Panc1 (cell line): ENCODE measurements around the gene PYGM. TPM values are rescaled to one million over a fixed set of nuclear protein-coding genes. Genes with fewer than 3 reads are reported as not detected.

Experiments used
- ATAC-seq: fragments of 200-7000 bp; cut with Tn5 transposase; 2 replicates; pipeline ENCODE4 v1.9.1; 2020; ENCODE audit warnings: mild to moderate bottlenecking, moderate library complexity
- BruUV-seq: library from RNA; stranded (reverse); fragments of 400-500 nt; replicated peaks from 2 replicates; lab custom pipeline; 2021; lab: Mats Ljungman, UMichigan
- CTCF ChIA-PET: fragments of 300-600 bp; sonication (Branson Sonifier 250); formaldehyde crosslinking; loops from one replicate; lab custom pipeline; 2022; ENCODE audit warnings: antibody characterized with exemption; lab: Charles Lee
- POLR2A ChIA-PET: fragments of 300-600 bp; sonication (Branson Sonifier 250); formaldehyde crosslinking; loops from one replicate; lab custom pipeline; 2022; ENCODE audit warnings: antibody characterized with exemption; lab: Charles Lee
- DNase-seq: peaks from one replicate; pipeline ENCODE4 v3.0.0-alpha.2; 2010; ENCODE audit warnings: low read depth, low spot score
- H3K27ac ChIP-seq: 2 replicates; pipeline ENCODE4 v1.5.1; 2011; ENCODE audit warnings: mild to moderate bottlenecking, low read length, inconsistent platforms
- H3K27me3 ChIP-seq: fragments of 200-500 bp; sonication (Bioruptor generic); 2 replicates; pipeline ENCODE4 v1.6.0; 2014; ENCODE audit warnings: low read length, inconsistent platforms; ENCODE audit not compliant: control insufficient read depth, insufficient read depth
- H3K36me3 ChIP-seq: fragments of 200-500 bp; sonication (Bioruptor generic); 2 replicates; pipeline ENCODE4 v1.5.1; 2014; ENCODE audit warnings: inconsistent platforms, mild to moderate bottlenecking, low read length, moderate library complexity; ENCODE audit not compliant: control insufficient read depth, insufficient read depth
- H3K4me1 ChIP-seq: 2 replicates; pipeline ENCODE4 v1.5.1; 2011; ENCODE audit warnings: inconsistent platforms, mild to moderate bottlenecking, low read length, moderate library complexity; ENCODE audit not compliant: control insufficient read depth, insufficient read depth
- H3K4me3 ChIP-seq, 2 experiments: 2 replicates each; pipeline ENCODE4 v1.5.1; 2011 to 2012; ENCODE audit warnings: low read depth in 2 of 2, low read length in 2 of 2, mild to moderate bottlenecking in 2 of 2, inconsistent platforms in 1 of 2, moderate library complexity in 1 of 2
- H3K9me3 ChIP-seq: fragments of 200-500 bp; sonication (Bioruptor generic); 2 replicates; pipeline ENCODE4 v1.5.1; 2014; ENCODE audit warnings: low read depth, mild to moderate bottlenecking, inconsistent platforms, low read length, moderate library complexity; ENCODE audit not compliant: control insufficient read depth, insufficient read depth
- POLR2AphosphoS5 ChIP-seq: IDR thresholded peaks from 2 replicates; pipeline ENCODE4 v1.6.1; 2012; ENCODE audit warnings: mild to moderate bottlenecking, low read depth, low read length, moderate library complexity
- SIN3A ChIP-seq: IDR thresholded peaks from 2 replicates; pipeline ENCODE4 v1.6.1; 2012; ENCODE audit warnings: low read depth, mild to moderate bottlenecking, low read length, moderate library complexity, borderline replicate concordance; ENCODE audit not compliant: insufficient read depth
- TCF7L2 ChIP-seq: IDR thresholded peaks from 2 replicates; pipeline ENCODE4 v1.6.1; 2011; ENCODE audit warnings: mild to moderate bottlenecking, low read depth, low read length, inconsistent platforms
- in situ Hi-C: cut with HindIII; loops from 2 replicates; pipeline ENCODE4 v1.10.0; 2016; ENCODE audit warnings: low sequenced_read_pairs, low pct_unique_long_range_greater_than_20kb
- intact Hi-C: fragments of 100-400 bp; cut with micrococcal nuclease; formaldehyde crosslinking; loops from one replicate; pipeline ENCODE4 v1.10.0; 2022; ENCODE audit not compliant: unreplicated experiment
- total RNA-seq: library from RNA; stranded (reverse); gene quantifications from one replicate; pipeline ENCODE4 v1.2.1, GENCODE V29; 2021; ENCODE audit not compliant: unreplicated experiment
- TF ChIP-seq, protein P1 (sequence below): fragments of 450-650 bp; IDR thresholded peaks from 2 replicates; pipeline ENCODE4 v1.5.1; 2017; ENCODE audit warnings: mild to moderate bottlenecking
- TF ChIP-seq, protein P2 (sequence below), 2 experiments: IDR thresholded peaks; 2 replicates each; pipeline ENCODE4 v1.6.1; 2011 to 2012; ENCODE audit warnings: low read depth in 2 of 2, control low read depth in 1 of 2, low read length in 1 of 2, mild to moderate bottlenecking in 1 of 2, moderate library complexity in 1 of 2; ENCODE audit not compliant: insufficient read depth in 1 of 2

Gene PYGM
- total RNA-seq, 1 experiment from 2014 or later = 0.39 TPM

DNA sequence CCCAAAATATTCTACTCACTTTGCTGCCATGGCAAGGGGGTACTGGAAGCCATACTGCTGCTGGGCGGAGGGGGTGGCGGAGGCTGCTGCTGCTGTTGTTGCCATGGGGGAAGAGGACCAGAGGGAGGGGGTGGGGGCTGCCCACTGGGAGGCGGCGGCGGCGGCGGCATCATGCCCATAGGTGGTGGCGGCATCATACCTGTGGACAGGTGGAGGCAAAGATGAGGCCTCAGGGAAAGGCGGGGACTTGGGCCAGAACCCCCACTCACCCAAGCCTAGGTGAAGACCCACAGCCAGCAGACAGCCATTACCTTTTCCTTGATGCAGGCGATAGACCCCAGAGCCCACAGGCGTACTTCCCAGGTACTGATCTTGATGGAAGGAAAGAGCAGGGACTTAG lies 7.1 kb upstream of the PYGM start:
- intact Hi-C loops = no loop called here
- Histone ChIP-seq H3K27me3 (no peaks in the 10 kb centered on the region), H3K4me1 (peaks cover 24% of the 10 kb centered on the region), H3K36me3 (peaks cover 55% of the 10 kb centered on the region), H3K4me3 (no peak overlapping the region), H3K27ac (no peak overlapping the region), H3K9me3 (no peaks in the 10 kb centered on the region)
- POLR2A ChIA-PET = no interaction called here
- no peak for TF ChIP-seq POLR2AphosphoS5
- no peak for TF ChIP-seq SIN3A
- TF ChIP-seq, protein P1, sequence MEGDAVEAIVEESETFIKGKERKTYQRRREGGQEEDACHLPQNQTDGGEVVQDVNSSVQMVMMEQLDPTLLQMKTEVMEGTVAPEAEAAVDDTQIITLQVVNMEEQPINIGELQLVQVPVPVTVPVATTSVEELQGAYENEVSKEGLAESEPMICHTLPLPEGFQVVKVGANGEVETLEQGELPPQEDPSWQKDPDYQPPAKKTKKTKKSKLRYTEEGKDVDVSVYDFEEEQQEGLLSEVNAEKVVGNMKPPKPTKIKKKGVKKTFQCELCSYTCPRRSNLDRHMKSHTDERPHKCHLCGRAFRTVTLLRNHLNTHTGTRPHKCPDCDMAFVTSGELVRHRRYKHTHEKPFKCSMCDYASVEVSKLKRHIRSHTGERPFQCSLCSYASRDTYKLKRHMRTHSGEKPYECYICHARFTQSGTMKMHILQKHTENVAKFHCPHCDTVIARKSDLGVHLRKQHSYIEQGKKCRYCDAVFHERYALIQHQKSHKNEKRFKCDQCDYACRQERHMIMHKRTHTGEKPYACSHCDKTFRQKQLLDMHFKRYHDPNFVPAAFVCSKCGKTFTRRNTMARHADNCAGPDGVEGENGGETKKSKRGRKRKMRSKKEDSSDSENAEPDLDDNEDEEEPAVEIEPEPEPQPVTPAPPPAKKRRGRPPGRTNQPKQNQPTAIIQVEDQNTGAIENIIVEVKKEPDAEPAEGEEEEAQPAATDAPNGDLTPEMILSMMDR = no peak
- no peak for TF ChIP-seq TCF7L2
- TF ChIP-seq, protein P2, sequence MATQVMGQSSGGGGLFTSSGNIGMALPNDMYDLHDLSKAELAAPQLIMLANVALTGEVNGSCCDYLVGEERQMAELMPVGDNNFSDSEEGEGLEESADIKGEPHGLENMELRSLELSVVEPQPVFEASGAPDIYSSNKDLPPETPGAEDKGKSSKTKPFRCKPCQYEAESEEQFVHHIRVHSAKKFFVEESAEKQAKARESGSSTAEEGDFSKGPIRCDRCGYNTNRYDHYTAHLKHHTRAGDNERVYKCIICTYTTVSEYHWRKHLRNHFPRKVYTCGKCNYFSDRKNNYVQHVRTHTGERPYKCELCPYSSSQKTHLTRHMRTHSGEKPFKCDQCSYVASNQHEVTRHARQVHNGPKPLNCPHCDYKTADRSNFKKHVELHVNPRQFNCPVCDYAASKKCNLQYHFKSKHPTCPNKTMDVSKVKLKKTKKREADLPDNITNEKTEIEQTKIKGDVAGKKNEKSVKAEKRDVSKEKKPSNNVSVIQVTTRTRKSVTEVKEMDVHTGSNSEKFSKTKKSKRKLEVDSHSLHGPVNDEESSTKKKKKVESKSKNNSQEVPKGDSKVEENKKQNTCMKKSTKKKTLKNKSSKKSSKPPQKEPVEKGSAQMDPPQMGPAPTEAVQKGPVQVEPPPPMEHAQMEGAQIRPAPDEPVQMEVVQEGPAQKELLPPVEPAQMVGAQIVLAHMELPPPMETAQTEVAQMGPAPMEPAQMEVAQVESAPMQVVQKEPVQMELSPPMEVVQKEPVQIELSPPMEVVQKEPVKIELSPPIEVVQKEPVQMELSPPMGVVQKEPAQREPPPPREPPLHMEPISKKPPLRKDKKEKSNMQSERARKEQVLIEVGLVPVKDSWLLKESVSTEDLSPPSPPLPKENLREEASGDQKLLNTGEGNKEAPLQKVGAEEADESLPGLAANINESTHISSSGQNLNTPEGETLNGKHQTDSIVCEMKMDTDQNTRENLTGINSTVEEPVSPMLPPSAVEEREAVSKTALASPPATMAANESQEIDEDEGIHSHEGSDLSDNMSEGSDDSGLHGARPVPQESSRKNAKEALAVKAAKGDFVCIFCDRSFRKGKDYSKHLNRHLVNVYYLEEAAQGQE (IDR thresholded peaks at IDR 0.05; ENCODE audit: insufficient read depth in 1 of 2, low read depth in 2 of 2, low read length in 1 of 2) = no peak
- DNase-seq (no peak), ATAC-seq (no peak)
- no TSS peak for BruUV-seq
- in situ Hi-C loops = no loop called here
- CTCF ChIA-PET = no interaction called here

DNA sequence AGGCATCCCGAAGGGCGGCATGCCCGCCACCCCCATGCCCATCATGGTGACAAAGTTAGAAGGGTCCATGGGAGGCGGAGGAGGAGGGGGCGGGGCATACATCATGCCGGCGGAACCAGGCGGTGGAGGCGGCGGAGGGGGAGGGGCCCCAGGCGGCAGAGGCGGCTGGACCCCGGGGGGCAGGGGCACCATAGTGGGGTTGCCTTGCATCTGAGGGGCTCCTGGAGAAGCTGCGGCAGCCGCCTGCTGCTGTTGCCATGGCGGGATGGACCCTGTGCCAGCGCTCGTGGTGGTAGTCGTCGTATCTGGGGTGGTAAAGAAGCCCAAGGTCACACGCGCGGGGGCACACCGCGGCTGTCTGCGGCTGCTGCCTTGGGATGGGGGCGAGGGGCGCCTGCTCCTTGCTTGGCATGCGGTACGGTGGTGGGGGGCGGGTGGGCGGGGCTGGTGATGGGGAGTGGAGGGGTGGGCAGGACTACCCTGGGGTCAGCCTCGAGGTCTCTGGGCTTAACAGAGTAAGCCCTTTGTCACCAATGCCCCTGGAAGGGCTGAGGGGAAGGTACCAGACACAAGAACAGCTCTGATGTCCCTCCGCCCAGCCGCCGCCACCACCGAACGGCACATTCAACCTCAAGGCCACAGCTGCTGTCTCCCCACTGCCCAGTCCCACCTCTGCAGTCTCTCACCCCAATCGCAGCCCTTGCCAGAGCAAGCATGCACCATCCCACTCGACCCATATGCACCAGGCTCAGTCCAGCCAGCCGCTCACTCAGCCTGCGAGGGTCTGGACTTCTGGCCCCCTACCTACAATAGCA lies 6.3 kb upstream of the PYGM start:
- intact Hi-C loops (no loop called here), in situ Hi-C loops (no loop called here)
- TF ChIP-seq SIN3A (no peak), TCF7L2 (no peak), POLR2AphosphoS5 (no peak)
- TF ChIP-seq, protein P2 (IDR thresholded peaks at IDR 0.05; ENCODE audit: insufficient read depth in 1 of 2, low read depth in 2 of 2, low read length in 1 of 2) = no peak
- TF ChIP-seq, protein P1 = no peak
- H3K27ac ChIP-seq = no peak overlapping the region
- no peak for DNase-seq
- ChIA-PET POLR2A (no interaction called here), CTCF (no interaction called here)
- H3K9me3 ChIP-seq = no peaks in the 10 kb centered on the region
- peaks cover 47% of the 10 kb centered on the region for H3K36me3 ChIP-seq
- ATAC-seq = no peak
- H3K27me3 ChIP-seq = no peaks in the 10 kb centered on the region
- no peak overlapping the region for H3K4me3 ChIP-seq
- H3K4me1 ChIP-seq = peaks cover 26% of the 10 kb centered on the region
- no TSS peak for BruUV-seq
